ENCODE measurements around the gene STXBP1.

DNA sequence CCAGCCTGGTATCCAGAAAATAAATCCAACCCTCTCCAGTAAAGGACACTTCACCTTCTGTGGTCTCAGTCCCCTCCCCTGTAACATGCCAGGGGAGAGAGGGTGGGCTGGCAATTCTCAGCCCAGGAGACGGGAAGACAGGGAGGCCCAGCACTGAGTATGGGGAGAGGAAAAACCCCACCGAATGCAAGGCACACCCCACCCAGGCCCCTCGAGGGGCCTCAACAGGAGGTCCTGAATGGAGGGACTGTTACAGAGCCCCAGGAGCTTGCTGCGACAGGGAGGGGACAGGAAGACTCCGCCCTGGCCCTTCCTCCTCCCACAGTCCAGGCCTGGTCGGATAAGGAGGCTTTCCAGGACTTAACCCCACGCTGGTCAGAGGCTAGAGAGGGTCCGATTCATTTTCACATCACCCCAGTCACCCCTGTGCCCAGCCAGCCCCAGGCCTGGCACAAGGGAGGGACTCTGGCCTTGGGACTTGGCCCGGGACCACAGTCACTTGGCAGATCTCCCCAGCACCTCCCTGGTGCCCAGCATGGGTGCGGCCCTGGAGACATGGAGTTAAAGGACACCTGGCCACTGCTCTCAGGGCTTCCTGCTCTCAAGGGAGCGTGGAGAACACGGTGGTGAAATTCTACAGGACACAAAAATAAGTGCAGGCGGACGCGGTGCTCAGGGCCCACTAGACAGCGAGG, 44.9 kb upstream of the STXBP1 start:
- no peak for TF ChIP-seq GATA2 (IDR thresholded peaks at IDR 0.05; ENCODE audit: low read depth, low read length)
- no peak for TF ChIP-seq GATA3 (IDR thresholded peaks at IDR 0.05; ENCODE audit: low read depth, low read length)

All from SH-SY5Y (cell line).